ENCODE data around the gene HSD17B8.

The HSD17B8 gene

DNA sequence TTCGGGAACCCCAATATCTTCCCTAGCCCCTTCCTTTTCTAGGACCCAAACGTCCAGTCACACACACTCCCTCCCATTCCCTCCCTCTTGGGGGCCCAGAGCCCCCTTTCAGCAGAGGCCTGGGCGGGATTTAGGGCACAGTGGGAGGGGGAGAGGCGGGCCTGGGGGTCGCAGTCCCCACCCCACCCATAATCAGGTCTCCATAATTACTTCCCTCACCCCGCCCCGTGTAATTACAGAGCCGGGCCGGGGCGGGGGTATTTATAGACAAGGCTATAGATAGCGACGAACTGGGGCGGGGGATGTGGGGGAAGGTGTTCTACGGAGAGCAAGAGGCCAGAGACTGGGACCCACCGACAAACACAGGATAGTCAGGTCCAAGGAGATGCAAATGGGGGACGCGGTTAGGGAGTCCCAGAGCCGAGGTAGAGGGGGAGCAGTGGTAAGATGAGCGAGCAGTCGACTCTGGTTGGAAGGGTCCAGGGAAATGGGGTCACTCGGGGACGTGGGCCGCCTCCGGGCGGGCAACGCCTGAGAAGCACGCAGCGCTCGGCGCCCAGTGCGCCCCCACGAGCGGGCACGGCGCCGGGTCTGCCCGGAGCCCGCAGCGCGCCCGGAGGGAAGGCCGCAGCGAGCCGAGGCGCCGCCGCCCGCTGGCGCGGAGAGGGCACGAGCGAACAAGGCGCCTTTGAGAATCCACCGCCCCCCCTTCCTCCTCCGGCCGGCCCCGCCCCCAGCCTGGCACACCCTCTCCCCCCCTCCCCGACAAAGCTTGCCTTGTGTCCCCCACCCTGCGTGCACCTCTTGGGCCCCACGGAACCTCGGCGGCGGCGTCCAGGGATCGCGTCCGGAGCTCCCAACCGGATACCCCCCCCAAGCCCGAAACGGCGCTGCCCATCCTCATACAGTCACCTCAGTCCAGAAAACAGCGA, 11.5 kb upstream of the HSD17B8 start:
- no peak for DNase-seq

DNA sequence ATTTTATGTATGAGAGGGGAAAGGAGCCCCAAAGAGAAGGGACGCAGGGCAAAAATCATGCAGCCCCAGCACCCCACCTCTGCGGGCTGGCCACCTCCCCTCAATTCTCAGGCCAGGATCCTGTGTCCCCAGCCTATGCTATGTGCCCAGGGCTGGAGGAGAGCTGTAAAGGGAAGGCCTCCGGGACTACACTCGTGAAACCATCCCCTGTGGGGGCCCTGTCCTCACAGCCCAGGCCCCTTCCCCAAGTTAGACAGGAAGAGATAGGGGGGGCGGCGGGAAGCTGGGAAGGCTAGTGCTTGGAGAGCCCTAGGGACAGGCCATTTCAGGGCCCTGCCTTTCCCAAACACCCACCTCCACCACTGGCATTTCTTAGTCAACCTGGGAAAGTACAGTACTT, 10.8 kb upstream of the HSD17B8 start:
- no peak for DNase-seq

DNA sequence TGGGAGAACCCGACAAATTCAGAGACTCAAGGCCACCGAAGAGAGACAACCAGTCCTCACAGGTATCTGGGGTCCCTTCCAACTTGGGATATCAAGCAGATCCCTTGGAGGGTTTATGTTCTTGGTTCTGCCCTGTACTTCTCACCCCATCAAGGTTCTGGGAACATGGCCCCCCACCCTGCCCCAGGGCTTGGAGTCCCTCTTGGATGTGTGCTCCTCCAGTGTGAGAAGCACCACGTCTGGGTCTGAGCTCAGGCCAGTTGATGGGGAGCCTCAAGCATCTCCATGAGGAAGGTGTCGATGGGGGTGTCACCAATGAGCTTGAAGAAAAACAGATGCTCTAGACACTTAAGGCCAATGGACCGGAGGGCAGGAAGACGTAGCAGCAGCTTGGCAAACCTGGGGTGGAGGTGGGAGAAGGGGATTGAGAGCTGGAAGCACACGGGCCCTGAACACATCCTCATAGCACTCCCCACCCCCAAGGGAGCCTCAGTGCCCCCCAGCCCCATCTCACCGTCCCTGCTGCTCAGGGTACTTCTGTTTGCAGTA, 9.9 kb upstream of the HSD17B8 start:
- DNase-seq, result no peak

DNA sequence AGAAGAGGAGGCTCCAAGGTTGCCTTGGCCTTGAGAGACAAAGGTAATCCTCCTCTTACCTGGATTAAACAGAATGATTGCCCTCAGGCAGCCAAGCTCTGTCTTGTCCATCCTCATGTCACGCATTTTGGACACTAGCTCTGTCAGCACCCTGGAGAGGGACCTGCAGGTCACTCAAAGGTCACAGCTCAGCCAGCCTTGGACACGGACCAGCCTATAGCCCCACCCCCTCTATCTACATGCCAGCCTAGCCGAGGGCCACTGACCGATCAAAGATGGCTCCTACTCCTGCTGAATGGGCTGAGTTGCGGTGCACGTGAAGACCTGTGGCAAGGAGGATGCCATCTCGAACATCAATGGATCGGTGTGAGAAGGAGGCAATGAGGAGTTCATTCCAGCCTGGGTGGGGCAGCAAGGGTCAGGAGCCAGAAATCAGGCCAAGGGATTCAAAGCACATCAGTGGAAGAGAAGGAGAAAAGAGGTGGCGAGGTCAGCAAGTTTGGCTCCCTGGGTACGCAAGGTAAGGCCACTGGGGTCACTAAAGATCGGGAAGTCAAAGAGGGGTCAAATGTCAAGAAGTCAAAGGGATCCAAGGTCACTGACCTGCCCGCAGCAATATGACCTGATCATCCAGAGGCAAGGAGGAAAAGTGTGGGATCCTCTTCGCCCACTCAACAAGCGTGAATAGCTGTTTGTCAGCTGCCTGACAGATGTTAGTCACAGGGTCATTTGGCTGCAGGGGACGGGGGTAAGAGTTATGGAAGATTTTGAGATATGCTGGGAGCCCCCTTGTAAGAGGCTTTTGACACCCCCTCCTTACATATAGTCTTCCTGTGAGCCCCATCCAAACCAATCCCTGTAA, 8.9 kb upstream of the HSD17B8 start:
- no peak for DNase-seq

DNA sequence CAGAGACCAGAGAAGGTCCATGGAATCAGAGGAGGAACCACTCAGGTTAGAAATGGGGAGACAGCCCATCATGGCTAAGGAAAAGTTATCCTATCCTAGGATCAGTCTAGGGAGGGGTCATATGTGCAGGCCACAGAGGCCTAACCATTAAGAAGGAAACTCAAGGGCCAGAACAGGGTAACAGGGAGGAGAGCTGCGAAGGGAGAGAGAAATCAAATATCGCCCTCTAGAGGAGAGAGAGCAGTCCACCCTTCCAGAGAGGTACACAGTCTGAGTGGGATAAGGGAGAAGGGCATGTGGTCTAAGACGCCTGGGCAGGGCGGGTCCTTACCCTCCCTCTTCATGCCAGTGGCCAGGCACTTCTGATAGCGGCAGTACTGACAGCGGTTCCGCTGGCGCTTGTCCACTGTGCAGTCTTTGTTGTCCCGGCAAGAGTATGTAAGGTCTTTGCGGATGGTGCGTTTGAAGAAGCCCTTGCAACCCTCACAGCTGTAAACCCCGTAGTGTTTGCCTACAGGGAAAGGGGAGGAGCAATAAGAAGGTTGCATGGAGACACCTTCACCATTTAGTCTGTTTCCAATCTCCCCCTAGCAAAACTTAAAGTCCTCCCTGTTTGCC, 6.9 kb upstream of the HSD17B8 start:
- DNase-seq, result peak; percentile 21

DNA sequence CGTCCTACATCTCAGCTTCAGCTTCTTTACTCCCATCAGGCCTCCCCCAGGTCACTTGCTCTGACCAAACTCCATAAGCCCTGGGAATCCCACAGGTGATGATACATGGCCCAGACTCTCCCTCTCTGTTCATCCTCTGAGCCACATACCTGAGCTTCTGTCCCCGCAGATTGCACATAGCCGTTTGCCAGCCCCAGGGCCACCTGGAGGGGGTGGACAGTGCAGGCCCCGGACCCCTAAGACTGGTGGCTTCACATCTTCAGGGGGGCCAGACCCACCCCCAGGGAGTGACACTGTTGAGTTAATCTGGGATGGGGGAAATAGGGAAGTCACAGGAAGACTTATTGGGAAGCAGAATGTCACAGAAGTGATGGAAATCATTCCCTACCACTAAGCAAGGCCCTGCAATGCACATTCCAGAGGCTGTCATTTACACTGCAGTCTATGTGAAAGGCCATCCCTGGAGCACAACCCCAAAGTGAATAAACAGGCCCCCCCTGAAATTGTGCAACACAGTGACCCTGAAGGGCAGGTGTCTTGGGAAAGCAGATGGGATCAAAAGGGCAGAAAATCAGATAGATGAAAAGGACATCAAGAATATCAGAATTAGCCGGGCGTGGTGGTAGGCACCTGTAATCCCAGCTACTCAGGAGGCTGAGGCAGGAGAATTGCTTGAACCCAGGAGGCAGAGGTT, 6.1 kb upstream of the HSD17B8 start:
- no peak for DNase-seq

DNA sequence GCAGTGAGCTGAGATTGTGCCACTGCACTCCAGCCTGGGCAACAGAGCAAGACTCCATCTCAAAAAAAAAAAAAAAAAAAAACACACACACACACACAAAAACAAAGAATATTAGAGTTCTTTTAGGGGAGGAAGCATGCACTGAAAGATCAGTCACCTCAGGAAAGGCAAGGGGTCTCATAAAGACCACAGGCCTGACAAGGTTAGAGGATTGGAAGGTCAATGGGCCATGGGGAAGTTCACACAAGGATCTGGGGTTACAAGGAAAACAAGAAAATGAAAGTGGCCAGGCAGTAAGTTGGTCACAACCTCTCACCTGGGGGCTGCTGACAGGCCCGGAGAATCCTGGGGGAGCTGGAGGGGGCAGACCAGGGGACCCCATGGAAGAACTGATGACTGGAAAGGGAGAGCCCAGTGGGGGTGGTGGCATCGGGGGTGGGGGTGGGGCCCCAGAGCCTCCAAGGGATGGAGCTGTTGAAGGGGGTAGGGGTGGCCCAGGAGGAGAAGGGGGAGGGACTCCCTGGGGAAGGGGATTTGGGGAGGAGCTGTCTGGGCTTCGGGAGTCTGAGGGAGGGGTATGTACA, 5.5 kb upstream of the HSD17B8 start:
- DNase-seq, result no peak

DNA sequence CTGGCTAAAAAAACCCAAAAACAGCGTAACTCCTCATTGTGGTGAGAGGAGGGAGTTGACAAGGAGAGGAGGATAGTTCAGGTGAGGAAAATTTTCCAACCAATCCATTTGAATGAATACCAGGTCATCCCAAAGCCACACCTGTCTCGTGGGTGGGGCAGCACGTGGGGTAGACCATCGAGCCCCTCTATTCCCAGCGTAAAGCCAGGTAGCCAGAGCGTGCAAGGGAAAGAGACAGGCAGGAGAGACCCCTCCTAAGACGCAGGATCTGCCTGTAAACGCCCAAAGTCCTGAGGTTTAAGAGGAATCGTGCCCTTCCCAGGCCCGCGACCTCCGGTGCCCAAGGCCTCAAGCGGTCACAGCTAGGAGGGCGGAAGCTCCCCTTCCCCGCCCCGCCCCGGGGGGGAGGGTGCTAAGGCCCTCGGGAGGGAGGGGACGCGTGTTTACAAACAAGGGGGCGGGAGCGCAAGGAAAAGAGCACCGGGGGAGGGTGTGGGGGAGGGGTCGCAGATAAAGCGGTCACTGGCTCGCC, 4.7 kb upstream of the HSD17B8 start:
- DNase-seq, result peak; percentile 77

DNA sequence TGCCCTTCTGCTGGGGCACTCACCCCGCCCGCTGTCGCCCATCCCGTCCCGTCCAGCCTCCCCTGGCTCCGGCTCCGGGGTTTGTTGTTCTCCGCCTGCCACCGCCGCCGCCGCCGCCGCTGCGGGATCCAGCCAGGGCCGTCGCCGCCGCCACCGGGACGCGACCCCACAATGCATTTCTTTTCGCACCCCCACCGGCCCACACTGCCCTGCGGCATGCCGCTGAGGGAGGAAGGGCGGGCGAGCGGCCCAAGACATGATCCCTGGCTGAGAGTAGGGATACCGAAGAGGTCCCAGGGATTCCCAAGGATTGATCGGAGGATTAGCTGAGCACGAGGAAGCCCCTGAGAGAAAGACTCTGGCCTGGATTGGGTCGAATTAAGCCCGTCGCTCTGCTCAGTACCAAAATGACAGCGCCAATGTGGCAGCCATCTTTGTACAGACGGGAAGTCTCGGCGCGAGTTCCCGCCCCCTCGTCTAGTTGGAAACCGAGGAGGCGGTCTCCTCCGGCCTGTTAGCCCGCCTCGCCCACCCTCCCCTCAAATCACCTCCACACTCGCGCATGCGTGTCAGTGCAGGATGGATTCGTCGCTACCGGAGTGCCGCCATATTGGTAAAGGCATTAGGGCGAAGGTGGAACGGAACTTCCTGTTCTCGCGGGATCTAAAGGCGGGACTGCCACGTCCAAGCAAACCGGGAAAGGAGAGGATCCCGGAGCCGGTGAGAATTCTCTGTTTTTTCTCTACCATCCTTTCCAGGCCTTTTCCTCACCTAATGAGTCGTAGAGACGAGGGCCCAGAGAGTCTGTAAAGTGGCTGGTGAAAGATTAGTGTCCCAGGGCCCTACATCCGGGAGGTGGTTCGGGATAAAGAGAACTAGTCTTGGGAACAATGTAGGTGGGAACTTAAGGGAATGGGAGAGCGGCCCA, 4.0 kb upstream of the HSD17B8 start, which contains the start of the genes RXRB and SLC39A7:
Gene RXRB (minus strand): TSS at position 447 of the 928 bp plus-strand sequence. CDS start 189 bp downstream, at position 258.
Gene SLC39A7 (plus strand): TSS at position 649 of the 928 bp plus-strand sequence. CDS start 379 bp downstream, outside the sequence.
- peak; percentile 99 for DNase-seq

DNA sequence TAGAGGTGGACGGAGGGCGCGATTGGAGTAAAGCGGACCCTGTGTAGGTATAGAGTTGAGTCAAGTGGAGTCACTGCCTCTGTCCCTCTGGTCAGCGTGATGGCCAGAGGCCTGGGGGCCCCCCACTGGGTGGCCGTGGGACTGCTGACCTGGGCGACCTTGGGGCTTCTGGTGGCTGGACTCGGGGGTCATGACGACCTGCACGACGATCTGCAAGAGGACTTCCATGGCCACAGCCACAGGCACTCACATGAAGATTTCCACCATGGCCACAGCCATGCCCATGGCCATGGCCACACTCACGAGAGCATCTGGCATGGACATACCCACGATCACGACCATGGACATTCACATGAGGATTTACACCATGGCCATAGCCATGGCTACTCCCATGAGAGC, 3.3 kb upstream of the HSD17B8 start:
- DNase-seq, result no peak

DNA sequence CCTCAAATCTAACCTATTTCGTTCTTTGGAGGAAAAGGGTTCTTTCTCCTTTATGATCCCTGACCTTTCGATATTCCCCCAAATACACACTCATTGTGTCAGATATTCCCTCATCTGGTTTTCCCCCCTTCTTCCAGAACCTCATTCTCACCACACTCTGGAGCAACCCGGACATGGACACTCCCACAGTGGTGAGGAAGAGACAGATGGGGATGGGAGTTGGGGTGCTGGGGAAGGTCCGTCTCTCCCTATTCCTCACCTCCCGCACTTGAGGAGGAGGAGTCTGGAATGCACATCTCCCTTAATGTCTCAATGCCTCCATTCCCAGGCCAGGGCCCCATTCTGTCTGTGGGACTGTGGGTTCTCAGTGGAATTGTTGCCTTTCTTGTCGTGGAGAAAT, 2.5 kb upstream of the HSD17B8 start:
- no peak for DNase-seq

DNA sequence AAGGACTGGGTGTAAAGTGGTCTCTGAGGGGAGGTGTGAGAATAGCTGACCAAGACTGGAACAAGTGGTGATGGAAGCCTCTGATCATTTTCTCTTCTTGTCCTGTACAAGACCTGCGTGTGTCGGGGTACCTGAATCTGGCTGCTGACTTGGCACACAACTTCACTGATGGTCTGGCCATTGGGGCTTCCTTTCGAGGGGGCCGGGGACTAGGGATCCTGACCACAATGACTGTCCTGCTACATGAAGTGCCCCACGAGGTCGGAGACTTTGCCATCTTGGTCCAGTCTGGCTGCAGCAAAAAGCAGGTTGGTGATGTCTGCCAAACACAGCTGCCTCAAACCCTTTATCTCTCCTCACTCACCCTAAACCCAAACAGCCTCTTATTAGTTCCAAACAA, 1.7 kb upstream of the HSD17B8 start:
- DNase-seq, result no peak

DNA sequence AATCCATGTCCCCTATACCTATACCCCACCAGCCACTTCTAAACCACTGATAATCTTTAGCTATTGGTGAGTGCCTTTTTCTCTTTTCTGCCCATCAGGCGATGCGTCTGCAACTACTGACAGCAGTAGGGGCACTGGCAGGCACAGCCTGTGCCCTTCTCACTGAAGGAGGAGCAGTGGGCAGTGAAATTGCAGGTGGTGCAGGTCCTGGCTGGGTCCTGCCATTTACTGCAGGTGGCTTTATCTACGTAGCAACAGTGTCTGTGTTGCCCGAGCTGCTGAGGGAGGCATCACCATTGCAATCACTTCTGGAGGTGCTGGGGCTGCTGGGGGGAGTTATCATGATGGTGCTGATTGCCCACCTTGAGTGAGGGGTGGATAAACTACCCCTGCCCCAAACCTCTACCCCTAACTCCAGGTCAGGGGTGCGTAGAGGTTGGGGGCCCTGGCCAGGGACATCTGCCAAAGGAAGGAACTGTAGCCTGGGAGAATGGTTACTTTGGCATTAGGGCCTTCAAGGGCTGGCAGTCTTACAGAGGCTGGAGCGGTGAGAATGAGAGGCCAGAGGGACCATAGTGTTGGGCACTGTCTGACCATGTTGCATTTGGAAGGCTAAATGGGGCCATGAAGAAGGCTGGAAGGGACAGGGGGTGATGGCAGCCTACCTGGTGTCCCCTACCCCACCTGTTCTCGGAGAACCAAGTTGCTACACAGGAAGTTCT, 851 bp upstream of the HSD17B8 start:
- no peak for DNase-seq

DNA sequence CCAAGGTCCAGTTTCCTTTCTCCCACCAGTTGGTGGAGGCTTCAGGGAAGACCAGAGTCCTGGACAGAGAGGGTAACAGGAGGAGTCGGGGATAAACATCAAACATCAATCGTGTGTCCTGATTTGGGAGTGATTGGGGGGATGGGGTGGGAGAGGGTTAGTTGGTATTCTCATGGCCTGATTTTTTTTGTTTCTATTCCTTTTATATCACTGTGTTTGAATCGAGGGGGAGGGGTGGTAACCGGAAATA, 365 bp upstream of the HSD17B8 start:
- no peak for DNase-seq

DNA sequence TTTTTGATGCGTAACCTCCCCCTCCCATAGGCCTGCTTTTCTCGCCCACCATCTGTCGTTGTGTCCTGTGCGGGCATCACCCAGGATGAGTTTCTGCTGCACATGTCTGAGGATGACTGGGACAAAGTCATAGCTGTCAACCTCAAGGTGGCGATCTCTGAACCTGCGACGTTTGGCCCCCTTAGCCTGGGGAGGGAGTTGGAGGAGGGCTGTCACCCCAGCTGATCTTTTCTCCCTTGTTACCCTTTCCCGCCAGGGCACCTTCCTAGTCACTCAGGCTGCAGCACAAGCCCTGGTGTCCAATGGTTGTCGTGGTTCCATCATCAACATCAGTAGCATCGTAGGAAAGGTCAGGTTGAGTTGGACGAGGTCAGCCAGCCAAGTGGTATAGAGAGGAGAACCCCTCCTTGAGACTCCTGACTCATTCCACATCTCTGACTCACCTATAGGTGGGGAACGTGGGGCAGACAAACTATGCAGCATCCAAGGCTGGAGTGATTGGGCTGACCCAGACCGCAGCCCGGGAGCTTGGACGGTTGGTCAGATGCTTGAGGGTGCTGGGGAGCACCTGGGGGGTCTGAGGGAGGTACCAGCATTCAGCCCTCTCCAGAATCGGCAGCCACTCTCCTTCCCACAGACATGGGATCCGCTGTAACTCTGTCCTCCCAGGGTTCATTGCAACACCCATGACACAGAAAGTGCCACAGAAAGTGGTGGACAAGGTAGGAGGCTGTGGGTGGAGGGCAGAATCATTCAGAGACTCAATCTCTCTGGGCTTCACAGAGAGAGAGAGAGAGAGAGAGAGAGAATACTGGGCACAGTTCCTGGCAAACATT, 954 bp downstream of the HSD17B8 start:
- peak; percentile 79 for DNase-seq

DNA sequence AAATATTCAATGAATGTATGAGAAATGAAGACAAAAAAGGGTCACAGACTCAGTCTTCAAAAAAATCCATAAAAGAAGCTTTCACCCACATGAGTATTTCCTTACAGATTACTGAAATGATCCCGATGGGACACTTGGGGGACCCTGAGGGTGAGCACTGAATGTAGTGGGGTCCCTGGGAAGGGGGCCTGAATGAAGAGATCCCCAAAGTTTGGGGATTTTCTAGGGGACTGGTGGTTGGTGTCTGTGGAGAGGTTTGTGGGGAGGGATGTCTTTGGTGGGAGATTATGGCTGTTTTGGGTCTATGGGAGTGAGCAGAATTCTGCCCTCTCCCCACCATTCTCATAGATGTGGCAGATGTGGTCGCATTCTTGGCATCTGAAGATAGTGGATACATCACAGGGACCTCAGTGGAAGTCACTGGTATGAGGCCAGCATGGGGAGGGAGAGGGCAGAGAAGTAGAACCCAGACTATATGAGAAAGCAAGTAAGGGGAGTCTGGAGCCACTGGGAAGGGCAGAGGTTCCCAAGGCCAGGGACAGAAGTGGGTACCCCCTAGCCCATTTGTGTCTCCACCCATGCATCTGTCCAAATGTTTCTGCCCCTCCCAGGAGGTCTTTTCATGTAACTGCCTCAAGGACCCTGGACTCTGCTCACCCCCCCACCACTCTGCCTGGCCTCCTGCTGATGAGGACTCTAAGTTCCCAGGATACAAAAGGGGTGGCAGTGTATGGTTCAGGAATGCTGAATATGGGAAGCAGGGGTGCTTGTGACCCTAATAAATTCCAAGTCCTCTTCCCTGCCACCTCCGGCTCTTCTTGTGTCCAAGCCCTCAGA, 1.8 kb downstream of the HSD17B8 start:
- no peak for DNase-seq

DNA sequence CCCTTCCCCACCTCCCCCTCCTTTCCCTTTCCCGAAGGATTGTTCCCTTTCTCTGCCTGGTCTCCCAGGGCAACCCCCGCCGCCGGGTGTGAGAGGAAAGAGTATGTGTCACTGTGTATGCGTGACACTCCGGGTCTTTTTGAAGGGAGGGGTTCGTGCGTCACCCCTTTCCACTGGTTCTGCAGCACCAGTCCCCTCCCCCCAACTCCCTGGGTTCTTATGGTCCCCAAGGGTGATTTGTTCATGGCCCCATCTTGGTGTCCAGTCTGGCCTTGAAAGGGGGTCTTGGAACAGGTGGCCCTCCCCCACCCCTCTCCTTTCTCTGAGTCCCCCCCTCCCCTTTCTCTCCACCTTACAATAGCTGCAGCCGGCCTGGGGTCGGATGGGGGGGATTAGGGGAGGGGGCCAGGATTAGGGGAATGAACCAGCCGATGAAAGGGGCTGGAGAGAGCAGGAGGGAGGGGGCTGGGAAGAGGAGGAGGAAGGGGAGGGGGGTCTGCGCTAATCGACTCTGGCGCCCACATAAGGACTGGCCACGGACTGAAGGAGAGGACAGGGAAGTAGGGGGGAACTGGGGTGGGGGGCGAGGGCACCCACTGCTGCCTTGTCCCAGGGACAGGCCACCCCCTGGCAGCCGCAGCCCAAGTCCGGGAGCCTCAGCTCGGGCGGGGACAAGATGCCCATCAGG, 2.6 kb downstream of the HSD17B8 start:
- no peak for DNase-seq
